Hepatocyte (in vitro differentiated cells): ENCODE data around the gene KCTD10. TPM values are rescaled to one million over a fixed set of nuclear protein-coding genes. Genes with fewer than 3 reads are reported as not detected.

Experiments
- DNase-seq: peaks from one replicate; pipeline ENCODE4 v3.0.0-alpha.2; 2016; ENCODE audit warnings: low spot score
- H2AFZ ChIP-seq: fragments of 200-600 bp; sonication (generic); 2 replicates; pipeline ENCODE4 v1.6.0; 2016; ENCODE audit warnings: antibody characterized with exemption, mild to moderate bottlenecking
- H3K27ac ChIP-seq: fragments of 200-600 bp; sonication (generic); 2 replicates; pipeline ENCODE4 v1.5.1; 2016; ENCODE audit warnings: mild to moderate bottlenecking
- H3K27me3 ChIP-seq: fragments of 200-600 bp; sonication (generic); 2 replicates; pipeline ENCODE4 v1.6.1; 2016
- H3K36me3 ChIP-seq: fragments of 200-600 bp; sonication (generic); replicated peaks from 2 replicates; pipeline ENCODE4 v1.5.1; 2016; ENCODE audit warnings: low read depth; ENCODE audit not compliant: insufficient read depth
- H3K4me1 ChIP-seq: fragments of 200-600 bp; sonication (generic); 2 replicates; pipeline ENCODE4 v1.5.1; 2016; ENCODE audit warnings: mild to moderate bottlenecking, moderate library complexity; ENCODE audit not compliant: insufficient read depth
- H3K4me2 ChIP-seq: fragments of 200-600 bp; sonication (generic); 2 replicates; pipeline ENCODE4 v1.6.0; 2016
- H3K4me3 ChIP-seq: fragments of 200-600 bp; sonication (generic); 2 replicates; pipeline ENCODE4 v1.5.1; 2016; ENCODE audit warnings: mild to moderate bottlenecking
- H3K79me2 ChIP-seq: fragments of 200-600 bp; sonication (generic); 2 replicates; pipeline ENCODE4 v1.6.0; 2017; ENCODE audit warnings: mild to moderate bottlenecking
- H3K9me2 ChIP-seq: fragments of 200-600 bp; sonication (generic); replicated peaks from 2 replicates; pipeline ENCODE4 v1.6.0; 2017; ENCODE audit warnings: mild to moderate bottlenecking; ENCODE audit not compliant: insufficient read depth
- H3K9me3 ChIP-seq: fragments of 200-600 bp; sonication (generic); 2 replicates; pipeline ENCODE4 v1.5.1; 2016; ENCODE audit warnings: low read depth, mild to moderate bottlenecking
- H4K20me1 ChIP-seq: fragments of 200-600 bp; sonication (generic); 2 replicates; pipeline ENCODE4 v1.6.0; 2016; ENCODE audit warnings: mild to moderate bottlenecking; ENCODE audit not compliant: insufficient read depth, poor library complexity, severe bottlenecking
- CTCF ChIP-seq: fragments of 200-600 bp; sonication (generic); IDR thresholded peaks from 2 replicates; pipeline ENCODE4 v1.5.1; 2016; ENCODE audit warnings: antibody characterized with exemption, mild to moderate bottlenecking; ENCODE audit not compliant: poor library complexity
- EZH2 ChIP-seq: fragments of 200-600 bp; sonication (generic); IDR thresholded peaks from 2 replicates; pipeline ENCODE4 v1.6.1; 2016; ENCODE audit warnings: antibody characterized with exemption, mild to moderate bottlenecking, borderline replicate concordance
- EZH2phosphoT487 ChIP-seq: fragments of 200-600 bp; sonication (generic); IDR thresholded peaks from one replicate; pipeline ENCODE4 v1.6.1; 2018; ENCODE audit warnings: antibody characterized with exemption, mild to moderate bottlenecking, low read depth, moderate library complexity; ENCODE audit not compliant: unreplicated experiment, severe bottlenecking
- WGBS: methylation state at CpG from one replicate; pipeline ENCODE4 v1.1.6; 2016; ENCODE audit warnings: low lambda C conversion rate; ENCODE audit errors: missing lambda C conversion rate; 5-methylcytosine and 5-hydroxymethylcytosine counted together
- polyA plus RNA-seq: library from polyadenylated mRNA; unstranded; fragments of >200 nt; fragmentation: Nextera tagmentation; extraction: Ambion mirVana; gene quantifications from 2 replicates; pipeline ENCODE4 v1.2.1, GENCODE V29; 2016
- total RNA-seq: library from RNA; depleted of rRNA; stranded (reverse); fragments of >200 nt; gene quantifications from 2 replicates; pipeline ENCODE4 v1.2.3, GENCODE V29; 2014

Gene KCTD10
- total and polyA plus RNA-seq, 2 experiments from 2014 or later = 29.4 to 29.7 TPM

DNA sequence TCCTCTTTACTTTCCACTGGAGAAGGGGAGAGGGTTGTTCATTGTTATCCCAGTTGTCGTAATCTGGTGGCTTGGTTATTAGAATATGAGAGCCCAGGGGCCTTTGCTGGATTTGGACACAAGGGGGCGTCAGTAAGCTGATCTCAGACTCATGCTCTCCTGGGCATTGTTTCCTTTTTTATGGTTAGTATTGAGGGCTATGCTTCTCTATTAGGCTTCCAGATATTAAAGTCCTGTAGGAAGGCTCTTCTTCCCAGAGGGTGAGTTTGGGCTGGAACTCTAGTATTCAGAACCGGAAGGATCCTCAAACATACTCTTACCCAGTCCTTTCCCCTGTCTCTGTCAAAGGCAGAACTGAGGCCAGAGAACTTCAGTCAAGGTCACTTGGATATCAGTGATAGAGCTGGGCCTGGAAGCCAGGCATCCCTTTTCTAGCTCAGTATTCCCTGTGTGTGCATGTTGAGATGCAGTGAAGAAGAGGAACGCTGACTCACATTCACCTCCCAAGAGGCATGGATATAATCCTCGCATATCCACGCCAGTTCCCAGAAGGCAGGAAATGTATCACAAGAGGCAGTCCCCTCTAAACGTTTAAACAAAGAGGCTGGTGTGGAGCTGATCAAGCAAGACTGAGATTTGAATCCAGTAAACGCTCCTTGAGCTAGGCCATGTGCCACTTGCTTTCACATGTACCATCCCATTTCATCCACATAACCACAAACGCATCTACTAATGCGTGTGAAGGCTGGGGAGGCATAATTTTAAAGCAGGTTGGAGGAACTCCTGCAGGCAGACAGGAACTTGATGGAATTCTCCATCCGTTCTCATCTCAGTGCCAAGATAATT lies 41.9 kb upstream of the KCTD10 start:
- H2AFZ ChIP-seq = no peak overlapping the region
- peak; percentile 81 for DNase-seq
- no peaks in the 10 kb centered on the region for H4K20me1 ChIP-seq
- H3K9me3 ChIP-seq = no peaks in the 10 kb centered on the region
- H3K4me1 ChIP-seq = no peaks in the 10 kb centered on the region
- TF ChIP-seq EZH2 (no peak), EZH2phosphoT487 (no peak), CTCF (peak; percentile 88)
- H3K4me3 ChIP-seq = no peak overlapping the region
- no peaks in the 10 kb centered on the region for H3K79me2 ChIP-seq
- WGBS = 54% methylated on average over 11 of the region's 11 CpGs
- no peaks in the 10 kb centered on the region for H3K27me3 ChIP-seq
- no peak overlapping the region for H3K4me2 ChIP-seq
- peak overlapping the region; percentile 86 for H3K27ac ChIP-seq
- H3K9me2 ChIP-seq = no peaks in the 10 kb centered on the region
- H3K36me3 ChIP-seq = no peaks in the 10 kb centered on the region

DNA sequence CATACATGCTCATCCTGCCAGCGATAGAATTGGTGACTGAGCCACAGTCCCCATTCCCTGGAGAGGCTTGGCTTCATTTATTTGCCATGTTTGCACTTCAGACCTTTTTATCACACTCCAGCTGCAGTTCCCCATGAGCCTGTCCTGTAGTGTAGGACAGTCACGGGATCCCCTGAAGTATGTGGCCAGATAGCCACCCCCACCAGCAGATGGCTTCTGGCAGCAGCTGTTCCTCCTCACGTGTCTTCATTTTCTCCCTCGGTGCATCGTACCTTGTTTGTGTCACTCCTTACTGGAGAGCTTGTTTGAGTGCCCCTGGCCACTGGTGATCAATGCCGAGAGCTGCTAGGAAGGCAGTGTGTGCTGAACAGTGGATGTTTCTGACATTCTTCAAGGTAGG lies 40.5 kb upstream of the KCTD10 start:
- DNase-seq = no peak
- no peaks in the 10 kb centered on the region for H3K36me3 ChIP-seq
- H2AFZ ChIP-seq = no peak overlapping the region
- H3K27me3 ChIP-seq = no peaks in the 10 kb centered on the region
- no peak overlapping the region for H3K4me2 ChIP-seq
- no peaks in the 10 kb centered on the region for H3K9me3 ChIP-seq
- H3K4me3 ChIP-seq = no peak overlapping the region
- H4K20me1 ChIP-seq = no peaks in the 10 kb centered on the region
- TF ChIP-seq CTCF (no peak), EZH2 (no peak), EZH2phosphoT487 (no peak)
- WGBS = 77% methylated on average over 6 of the region's 6 CpGs
- no peaks in the 10 kb centered on the region for H3K79me2 ChIP-seq
- no peaks in the 10 kb centered on the region for H3K9me2 ChIP-seq
- no peaks in the 10 kb centered on the region for H3K4me1 ChIP-seq
- peak overlapping the region; percentile 86 for H3K27ac ChIP-seq

DNA sequence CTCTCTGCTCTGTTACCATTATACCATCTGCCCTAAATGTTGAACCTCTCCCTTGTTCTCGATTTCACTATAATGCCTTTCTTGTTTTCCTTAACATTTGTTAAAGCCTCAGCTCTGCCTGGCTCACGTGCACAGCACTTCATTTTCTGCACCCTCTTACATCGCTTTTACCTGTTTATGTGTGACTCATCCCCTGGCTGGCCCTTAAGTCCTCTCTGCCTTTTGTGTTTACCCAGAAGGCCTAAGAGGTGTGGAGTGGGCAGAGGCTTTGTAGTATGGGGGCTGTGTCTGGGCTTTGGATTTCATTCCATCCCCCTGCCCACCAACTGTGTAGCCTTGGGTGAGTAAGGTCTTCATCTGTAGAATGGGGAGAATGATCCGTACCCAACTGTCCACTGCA lies 36.9 kb upstream of the KCTD10 start:
- Histone ChIP-seq H3K4me1 (no peaks in the 10 kb centered on the region), H3K4me3 (no peak overlapping the region), H3K27me3 (no peaks in the 10 kb centered on the region), H3K4me2 (no peak overlapping the region), H3K36me3 (no peaks in the 10 kb centered on the region), H3K79me2 (no peaks in the 10 kb centered on the region), H3K9me2 (no peaks in the 10 kb centered on the region), H3K9me3 (no peaks in the 10 kb centered on the region), H4K20me1 (no peaks in the 10 kb centered on the region), H2AFZ (no peak overlapping the region), H3K27ac (no peak overlapping the region)
- no peak for DNase-seq
- TF ChIP-seq CTCF (no peak), EZH2 (no peak), EZH2phosphoT487 (no peak)
- WGBS = 88% methylated on average over 4 of the region's 4 CpGs
